GM12892 (cell line): ENCODE measurements around the gene CDH4.

Experiments
- POLR2A ChIP-seq: IDR thresholded peaks from 2 replicates; pipeline ENCODE4 v1.6.1; 2011; ENCODE audit warnings: low read depth, low read length, control low read depth
- POLR2AphosphoS5 ChIP-seq: IDR thresholded peaks from 2 replicates; pipeline ENCODE4 v1.6.1; 2011; ENCODE audit warnings: low read depth, low read length, control low read depth
- TAF1 ChIP-seq: IDR thresholded peaks from 2 replicates; pipeline ENCODE4 v1.6.1; 2011; ENCODE audit warnings: low read depth, mild to moderate bottlenecking, control low read depth, low read length, borderline replicate concordance

DNA sequence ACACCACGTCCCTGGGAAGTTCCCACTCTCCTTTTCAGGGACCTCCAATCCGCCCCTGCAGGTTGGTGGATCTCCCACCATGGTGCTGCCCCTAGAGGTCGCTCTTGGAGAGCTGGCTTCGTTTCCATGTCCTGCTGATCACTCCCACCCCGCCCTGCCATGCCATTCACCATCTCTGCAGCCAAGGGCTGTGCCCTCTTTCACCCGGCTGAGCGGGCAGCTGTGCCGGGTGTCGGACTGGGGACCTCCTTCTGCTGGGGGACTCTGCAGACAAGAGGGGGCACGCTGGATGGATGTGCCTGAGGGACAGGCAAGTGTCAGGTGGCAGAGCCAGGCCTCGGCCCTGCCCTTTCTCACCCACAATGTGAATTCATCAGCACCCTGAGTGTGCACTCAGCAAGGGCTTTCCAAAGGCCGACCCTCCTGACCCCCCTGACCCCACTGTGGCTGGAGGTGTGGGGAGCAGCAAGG lies 347.0 kb downstream of the CDH4 start:
- TF ChIP-seq POLR2AphosphoS5 (no peak), TAF1 (no peak), POLR2A (no peak)
